ENCODE data around the gene RNF222.

RNF222 gene, protein sequence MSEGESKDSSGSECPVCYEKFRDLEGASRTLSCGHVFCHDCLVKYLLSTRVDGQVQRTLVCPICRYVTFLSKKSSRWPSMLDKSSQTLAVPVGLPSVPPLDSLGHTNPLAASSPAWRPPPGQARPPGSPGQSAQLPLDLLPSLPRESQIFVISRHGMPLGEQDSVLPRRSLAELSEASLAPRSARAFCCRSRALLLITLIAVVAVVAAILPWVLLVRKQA

DNA sequence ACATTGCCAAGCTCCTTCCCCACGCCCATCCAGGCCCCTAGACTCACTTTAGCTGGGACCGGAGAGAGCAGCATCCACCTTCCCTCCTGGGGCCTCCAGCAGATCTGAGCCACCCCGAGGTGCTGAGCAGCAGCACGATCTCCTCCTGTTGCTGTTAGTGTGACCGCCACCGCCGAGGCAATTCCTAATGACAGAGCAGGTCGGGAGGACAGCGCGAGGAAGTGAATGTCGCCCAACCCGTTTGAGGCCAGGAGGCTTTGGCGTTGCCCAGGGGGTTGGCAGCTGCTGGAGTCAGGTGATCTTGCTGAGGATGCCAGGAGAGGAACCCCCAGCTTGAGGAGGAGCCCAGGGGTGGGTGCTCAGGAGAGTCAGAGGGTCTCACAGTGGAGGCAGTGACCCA is at the start of gene RNF222:
TSS of gene RNF222 (minus strand) at position 192 of the 400 bp plus-strand sequence. CDS start 4,366 bp downstream, outside the sequence.
- DNase-seq (ENCODE audit: low read depth), result no peak

DNA sequence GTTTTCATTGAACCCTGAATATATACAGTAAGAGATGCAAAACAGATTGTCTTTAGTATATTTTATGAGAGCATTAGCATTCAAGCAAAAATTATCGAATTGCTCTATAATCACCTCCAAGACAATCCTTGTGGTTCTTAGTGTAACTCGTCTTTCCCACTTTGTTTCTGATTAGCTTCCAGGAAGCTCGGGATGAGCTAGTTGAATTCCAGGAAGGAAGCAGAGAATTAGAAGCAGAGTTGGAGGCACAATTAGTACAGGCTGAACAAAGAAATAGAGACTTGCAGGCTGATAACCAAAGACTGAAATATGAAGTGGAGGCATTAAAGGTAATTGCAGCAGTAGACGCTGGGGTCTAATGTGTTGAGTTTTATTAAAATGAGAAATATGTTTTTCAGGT is 47.9 kb upstream of the RNF222 start:
- no peak for DNase-seq (ENCODE audit: low read depth)

DNA sequence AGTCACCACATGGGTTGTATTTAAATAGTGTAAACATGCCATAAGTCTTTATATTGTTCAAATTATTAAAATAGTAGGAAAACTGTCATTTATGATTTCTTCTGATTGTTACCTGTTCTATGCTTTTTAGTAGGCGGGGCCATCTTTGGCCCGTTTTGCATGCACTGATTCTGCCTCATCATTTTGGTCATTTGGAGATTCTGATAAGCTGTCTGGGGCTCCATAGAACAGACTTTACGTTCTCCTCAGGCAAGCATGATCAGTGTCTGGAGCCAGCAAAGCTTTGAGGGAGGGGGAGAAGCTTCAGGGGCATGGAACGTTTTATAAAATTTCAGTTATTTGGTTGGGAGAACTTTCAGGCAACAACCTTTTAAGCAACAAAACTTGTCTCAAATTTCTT is 46.9 kb upstream of the RNF222 start:
- no peak for DNase-seq (ENCODE audit: low read depth)

DNA sequence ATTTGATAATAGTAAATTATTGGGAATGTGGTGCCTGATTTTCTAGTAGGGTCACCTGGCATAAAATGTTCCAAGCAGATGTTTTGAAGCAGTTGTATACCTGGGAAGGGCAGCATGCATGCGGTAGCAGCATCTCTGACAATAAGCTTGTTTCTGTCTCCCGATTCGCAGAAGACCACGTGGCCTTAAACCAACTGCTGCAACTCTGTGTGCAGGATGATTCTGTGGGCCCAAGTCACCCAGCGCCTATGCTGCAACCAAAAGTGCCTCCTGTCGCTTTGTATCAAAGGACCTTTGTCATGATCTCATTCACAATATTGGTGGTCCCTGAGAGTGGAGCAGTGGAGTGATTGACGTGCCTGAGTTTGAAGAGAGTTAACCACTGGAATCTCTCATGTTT is 46.1 kb upstream of the RNF222 start:
- DNase-seq (ENCODE audit: low read depth), result no peak

DNA sequence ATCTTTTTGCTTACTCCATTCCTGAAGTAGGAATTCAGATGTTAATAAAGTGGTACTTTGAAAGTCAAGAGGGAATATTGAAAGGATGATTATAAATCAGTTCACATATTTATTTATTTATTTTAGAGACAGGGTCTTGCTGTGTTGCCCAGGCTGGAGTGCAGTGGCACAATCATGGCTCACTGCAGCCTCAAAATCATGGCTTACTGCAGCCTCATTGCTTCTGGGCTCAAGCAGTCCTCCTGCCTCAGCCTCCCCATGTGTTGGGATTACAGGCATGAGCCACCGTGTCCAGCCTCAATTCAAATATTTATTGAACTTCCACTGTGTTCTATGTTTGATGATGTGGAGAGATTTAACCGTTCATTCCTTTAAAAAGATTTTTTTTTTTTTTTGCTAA is 44.7 kb upstream of the RNF222 start:
- DNase-seq (ENCODE audit: low read depth), result no peak

DNA sequence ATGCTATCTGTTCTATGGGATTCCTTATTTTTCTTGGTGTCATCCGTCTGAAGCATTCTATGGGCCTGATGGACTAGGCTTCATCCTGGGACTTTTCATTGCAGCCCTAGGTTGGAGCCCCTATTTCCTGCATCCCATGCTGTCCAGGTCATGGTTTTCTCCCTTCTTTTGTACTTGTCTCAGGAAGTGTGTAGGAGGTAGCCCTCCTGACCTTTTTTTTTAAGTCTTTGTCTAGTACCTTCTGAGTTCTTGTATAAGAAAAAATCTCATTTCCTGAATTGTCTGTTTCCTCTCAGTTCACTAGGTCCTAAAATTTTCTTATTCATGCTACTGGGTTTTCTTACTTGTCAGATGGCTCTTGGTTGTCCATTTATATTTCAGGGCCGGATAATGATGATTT is 44.1 kb upstream of the RNF222 start:
- no peak for DNase-seq (ENCODE audit: low read depth)

DNA sequence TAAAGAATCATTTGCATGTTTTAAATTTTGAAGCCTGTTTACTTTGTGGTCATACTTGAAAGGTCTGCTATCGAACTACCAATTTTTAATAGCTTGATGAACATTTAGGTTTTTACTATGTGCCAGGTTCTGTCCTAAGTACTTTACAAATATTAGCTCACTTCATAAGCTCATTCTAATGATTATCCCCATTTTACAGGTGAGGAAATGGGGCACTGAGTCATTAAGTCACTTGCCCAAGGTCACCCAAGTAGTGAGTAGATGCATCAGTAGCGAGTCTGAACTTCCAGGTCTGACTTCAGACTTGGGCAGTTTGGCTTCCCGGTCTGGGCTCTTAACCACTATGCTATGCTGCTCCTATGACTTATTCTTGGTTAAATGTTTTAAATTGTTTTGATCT is 42.1 kb upstream of the RNF222 start:
- no peak for DNase-seq (ENCODE audit: low read depth)

DNA sequence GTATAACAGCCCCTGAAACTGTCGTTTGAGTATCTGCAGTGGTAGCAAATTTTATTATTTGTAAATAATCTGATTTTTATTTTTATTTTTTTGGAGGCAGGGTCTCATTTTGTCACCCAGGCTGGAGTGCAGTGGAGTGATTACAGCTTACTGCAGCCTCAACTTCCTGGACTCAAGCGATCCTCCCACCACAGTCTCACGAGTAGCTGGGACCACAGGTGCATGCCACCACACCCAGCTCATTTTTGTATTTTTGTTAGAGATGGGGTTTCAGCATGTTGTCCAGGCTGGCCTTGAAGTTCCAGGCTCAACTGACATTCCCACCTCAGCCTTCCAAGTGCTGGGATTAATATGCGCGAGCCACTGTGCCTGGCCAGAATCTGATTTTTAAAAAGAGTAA is 40.8 kb upstream of the RNF222 start:
- DNase-seq (ENCODE audit: low read depth), result no peak

DNA sequence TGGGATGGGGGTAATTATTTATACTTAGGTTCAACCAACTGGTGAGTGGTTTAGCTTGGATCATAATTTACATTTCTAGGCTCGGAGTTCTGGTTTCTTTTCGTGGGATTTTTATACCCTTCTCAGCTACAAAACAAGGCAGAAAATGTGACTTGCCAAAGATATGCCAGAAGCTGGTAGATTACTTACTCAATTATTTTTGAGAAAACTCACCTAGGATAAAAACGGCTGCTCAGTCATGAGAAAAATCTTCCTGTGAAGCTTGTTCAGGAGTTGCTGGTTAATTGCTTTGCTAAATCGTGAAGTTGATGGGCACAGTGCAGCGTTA is 39.2 kb upstream of the RNF222 start:
- no peak for DNase-seq (ENCODE audit: low read depth)

DNA sequence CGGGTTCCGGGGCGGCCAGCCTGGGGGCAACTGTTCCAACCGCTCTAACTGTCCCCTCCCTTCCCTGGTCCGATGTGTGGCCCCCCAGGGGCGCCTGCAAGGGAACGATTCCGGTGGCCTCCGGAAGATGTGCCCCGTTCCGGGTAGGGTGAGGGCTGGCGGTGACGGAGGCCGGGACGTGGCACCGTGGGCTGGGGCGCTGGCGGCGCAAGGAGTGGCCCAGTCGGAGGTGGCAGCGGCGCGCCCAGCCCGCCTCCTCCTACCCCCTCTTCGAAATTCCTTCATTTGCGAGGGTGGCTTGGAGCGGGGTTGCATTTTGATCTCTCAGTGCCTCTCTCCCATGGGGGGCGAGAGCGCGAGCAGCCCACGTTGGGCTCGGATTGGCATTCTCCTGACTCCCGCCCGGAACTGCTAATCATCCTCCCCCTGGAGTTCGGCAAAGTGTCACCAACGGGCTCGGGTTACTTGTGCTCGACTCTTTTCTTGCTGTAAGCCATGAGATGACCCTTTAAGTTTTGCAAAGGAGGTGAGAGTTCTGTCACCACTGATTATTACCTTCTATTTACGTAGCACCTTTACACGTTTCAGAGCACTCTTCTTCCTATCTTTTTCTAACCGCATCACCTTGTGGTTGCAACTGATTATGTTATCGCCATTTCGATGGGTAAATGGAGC is 38.7 kb upstream of the RNF222 start:
- DNase-seq (ENCODE audit: low read depth), result peak; percentile 34

DNA sequence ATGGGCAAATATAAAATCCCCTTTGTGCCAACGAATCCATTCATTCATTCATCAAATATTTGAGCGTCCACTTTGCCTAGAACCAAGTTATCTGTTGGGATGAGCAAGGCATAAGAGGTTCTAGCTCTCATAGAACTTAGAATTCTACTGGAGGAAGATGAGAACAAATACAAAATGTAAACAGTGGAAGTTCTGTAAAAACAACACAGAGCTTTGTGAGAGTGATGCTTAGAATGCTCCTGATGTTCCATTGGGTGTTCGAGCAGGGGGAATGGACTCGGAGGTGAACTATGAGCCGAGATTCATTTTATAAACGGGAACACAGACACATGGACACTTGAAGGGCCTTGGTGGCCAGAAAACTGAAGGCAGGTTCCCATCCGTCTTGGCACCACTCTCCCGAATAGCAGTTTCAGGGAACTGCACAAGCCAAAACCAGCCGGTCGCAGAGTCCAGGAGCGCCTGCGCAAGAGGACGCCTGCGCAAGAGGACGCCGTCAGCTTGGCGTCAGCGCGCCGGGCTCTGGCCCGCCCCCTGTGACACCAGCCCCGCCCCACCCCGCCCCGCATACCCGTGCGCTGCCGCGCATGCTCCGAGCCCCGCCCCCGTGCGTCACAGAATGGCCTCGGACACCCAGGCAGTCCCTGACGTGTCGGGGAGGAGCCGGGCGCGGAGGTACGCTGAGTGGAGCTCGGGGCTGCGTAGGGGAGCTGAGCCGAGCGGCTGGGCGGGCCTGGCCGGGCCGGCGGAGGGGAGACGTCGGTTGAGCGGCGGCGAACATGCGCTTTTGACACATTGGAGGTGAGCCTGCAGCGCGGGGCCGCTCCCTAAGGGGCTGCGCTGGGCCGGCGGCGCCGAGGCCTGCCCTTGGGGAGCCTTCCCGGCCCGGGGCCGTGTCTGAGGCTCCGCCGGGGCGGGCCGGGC is 37.9 kb upstream of the RNF222 start, which contains the start of gene NDEL1:
TSS of gene NDEL1 (plus strand) at position 640 of the 924 bp plus-strand sequence. CDS start 8,388 bp downstream, outside the sequence.
- peak; percentile 93 for DNase-seq (ENCODE audit: low read depth)

DNA sequence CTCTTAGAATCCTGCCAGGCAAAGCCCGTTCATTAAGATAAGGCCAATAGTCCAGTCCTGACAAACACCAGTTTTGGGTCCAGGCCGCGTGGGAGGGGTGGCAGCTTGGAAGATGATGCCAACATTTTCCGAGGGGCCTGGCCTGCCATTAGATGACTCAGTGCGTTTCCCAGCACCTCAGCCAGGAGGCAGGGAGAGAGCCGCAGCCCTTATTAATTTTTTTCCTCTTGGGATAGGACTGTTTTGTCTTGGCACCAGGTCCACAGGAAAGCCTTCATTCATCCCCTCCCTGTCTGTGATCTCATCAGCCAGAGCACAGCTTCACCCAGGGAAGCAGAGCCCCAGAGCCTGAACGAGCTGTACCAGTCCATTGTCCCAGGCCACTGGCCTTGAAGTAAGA is 33.3 kb upstream of the RNF222 start:
- peak; percentile 74 for DNase-seq (ENCODE audit: low read depth)

DNA sequence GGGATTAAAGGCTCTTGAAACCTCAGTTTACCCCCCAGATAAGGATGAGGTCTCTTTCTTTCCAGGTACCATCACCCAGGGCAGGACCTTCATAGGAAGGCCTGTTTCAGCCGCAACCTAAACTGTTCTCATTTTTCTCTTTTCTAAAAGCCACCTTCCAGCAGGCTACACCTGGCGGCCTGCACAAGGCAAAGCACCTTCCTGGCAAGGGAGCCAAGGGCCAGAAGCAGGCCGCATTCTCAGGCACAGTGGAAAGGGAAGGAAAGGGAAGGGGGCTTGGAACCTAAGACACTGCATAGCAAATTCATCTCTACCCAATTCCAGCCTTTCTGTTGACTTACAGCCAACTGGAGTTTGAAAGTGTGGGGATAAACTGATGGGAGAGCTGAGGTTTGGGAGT is 29.2 kb upstream of the RNF222 start:
- no peak for DNase-seq (ENCODE audit: low read depth)

DNA sequence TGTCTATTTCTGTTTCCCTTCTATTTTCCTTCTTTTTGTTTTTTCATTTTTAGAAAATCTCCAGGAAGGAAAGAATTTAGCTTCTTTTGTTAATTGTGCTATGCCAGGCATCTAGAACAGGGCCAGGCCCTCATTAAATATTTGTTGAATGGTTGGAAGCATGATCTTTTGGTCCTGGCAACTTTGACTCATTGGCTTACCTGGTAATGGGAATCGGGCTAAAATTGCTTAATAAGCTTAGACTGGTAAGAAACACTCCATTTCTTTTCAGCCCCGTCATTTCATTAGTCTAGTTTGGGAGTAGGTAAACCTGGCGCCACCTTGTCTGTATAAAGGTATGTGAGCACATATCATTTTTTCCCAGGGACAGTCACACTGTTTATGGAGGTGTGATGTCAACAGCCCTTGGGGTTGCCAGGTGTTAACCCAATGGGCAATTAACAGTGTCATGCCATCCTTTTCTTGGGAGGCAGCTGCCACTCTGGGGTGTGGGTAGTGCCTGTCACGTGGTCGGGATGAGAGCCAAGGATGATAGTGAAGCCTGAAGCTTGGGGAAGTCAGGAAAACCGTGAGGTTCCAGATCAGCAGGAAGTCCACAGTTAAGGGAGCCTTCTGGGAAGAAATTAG is 28.6 kb upstream of the RNF222 start:
- DNase-seq (ENCODE audit: low read depth), result no peak

DNA sequence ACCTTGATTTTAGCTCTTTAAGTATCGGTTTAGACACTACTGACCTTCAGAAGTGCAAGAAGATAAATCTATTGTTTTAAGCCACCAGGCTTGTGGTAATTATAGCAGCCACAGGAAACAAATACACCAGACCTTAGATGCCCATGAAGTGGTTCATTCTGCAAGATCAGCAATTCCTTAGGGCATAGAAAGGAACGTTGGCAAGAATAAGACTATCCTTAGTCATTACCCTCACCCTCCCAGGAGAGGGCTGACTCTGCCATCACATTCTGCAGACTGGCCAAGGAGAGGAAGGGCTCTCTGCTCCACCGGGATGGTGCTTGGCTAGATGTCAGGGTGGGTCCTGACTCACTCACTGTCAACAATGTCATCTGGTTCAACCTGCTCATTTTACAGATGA is 23.9 kb upstream of the RNF222 start:
- peak; percentile 66 for DNase-seq (ENCODE audit: low read depth)

DNA sequence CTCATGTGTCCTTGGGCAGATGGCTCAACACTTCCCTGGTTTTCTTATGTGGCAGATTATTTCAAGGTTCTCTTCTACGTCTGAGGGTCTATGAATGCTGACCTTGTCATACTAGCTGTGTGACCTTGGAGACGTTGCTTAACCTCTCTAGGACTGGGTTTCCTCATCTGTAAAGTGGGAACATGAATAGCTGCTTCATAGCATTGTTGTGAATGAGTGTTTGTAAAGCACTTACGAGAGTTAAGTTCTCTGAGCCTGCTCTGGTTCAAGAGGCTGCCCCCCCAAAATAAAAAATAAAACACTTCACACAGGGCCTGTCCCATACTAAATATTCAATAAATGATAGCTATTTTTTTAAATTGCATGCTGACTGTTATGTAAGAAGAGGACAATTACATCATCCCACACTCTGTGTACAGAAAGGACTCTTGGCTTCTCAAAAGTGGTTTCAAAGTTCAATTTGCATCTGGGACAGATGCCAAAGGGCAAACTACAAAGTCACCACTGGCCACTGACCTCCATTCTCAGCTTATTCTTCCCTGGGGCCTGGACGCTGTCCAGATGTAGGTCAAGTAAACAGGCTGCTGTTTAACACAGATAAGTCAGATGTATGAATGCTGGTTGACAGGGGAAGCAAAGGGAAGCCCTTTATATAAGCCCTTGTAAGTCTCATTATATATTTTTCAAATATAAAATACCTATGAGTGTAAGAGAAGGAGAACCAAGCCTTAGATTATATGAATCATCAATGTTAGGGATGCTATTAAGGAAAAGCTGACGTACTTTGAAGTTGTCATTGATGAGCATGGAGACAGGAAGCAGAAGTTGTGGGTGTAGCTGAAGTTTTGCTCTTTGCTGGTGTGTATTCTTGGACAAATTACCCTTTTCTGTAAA is 22.7 kb upstream of the RNF222 start:
- DNase-seq (ENCODE audit: low read depth), result peak; percentile 78

DNA sequence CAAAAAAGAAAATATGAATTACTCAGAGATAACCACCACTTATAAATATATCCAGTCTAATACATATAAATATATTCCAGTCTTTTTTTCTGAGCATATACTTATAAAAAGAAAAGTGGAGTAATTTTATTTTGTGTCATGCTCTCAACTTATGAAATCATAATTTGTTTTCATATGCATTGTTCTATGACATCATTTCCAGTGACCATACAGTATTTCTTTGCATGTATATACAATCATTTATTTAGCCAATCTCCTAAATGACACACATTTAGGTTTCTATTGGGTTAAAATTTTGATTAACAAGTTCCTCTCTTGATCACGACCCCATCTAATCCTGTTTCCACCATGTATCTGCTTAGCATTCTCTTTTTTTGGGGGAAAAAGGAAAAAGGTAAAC is 21.7 kb upstream of the RNF222 start:
- DNase-seq (ENCODE audit: low read depth), result no peak

DNA sequence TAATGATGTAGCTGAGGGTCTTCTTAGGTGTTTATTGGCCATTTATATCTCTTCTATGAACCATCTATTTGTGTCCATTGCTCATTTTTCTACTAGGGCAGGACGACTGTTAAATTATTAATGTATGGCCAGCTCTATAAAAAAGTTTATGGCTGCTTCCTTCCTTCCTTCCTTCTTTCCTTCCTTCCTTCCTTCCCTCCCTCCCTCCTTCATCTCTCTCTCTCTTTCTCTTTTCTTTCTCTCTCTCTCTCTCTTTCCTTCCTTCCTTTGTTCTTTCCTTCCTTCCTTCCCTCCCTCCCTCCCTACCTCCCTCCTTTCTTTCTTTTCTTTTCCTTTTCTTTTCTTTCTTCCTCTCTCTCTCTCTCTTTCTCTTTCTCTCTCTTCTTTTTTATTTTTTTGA is 20.8 kb upstream of the RNF222 start:
- DNase-seq (ENCODE audit: low read depth), result no peak

DNA sequence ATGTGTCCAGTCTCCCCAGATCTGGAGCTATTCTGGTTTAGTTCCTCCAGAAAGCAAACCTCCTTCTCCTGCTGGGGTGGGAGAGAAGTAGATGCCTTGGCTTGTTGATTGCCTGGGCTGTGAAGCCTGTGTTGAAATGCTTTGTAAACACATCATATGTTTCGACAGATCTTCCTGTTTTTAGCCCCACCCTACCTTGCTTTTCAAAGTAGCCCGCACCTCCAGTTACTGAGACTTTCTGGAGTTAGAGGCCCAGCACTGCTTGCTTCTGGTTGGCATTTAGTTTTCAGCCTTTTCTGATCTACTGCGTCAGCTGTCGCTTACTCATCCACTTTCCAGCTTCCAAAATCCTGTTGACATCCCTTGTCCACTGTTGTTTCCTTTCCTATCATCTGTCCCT is 20.2 kb upstream of the RNF222 start:
- DNase-seq (ENCODE audit: low read depth), result no peak

DNA sequence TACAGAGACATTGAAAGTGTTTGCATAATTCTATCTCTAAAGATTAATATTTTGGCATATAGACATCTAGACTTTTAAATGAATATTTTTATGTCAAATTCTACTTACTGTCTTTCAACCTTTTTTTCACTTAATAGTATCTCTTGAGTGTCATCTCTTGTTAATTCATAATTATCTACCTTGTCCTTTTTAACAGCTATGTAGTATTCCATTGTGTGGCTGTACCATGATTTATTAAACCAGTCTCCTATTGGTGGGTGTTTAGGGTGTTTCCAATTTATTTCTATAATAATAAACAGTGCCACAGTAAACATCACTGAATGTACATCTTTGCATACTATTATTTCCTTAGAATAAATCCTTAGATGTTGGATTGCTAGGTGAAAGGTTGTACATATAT is 16.3 kb upstream of the RNF222 start:
- DNase-seq (ENCODE audit: low read depth), result no peak

DNA sequence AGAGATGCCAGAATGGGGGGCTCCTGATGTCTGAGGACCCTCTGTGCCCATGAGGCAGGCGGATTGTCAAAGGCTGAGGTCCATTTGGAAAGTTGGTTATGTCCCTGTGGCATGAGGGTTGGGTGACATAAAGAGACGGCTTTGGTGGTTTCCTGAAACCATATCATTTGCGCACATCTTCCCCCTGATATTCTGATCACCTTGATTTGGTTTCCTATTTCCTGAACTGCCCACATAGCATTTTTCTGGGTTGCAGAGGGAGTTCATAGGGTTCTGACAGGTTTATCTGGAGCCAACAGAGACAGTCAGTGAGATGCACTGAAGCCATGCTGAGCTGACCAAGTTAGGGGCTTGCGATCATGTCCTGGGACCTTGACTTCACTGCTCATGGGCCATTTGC is 15.7 kb upstream of the RNF222 start:
- DNase-seq (ENCODE audit: low read depth), result no peak

DNA sequence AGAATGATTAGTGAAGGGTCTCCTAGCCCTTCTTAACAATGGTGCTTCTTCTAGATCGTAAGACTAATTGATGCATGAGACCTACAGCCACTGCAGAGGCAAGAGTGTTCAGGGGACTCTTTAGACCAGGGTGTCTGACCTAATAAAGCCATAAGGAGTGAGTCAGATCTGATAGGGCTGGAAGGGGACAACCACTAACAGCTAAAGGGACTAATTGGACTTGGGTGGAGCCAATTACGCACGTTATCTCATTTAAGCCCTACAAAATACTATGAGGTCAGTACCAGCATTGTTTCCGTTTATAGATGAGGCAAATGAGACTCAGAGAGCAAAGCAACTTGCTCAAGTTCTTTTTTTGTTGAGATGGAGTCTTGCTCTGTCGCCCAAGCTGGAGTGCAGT is 14.5 kb upstream of the RNF222 start:
- DNase-seq (ENCODE audit: low read depth), result no peak
